HG02840 (cell line): ENCODE measurements around the gene SMKR1.
"Not testable (repeated sequence)": the region's sequence is repeated elsewhere in the genome, so short reads cannot be mapped to it uniquely, and the experiment has no call there.

Experiments used
- ATAC-seq: cut with Tn5 transposase; IDR thresholded peaks from one replicate; pipeline ENCODE4 v1.9.1; 2021; ENCODE audit warnings: mild to moderate bottlenecking, moderate library complexity, moderate number of reproducible peaks; ENCODE audit not compliant: unreplicated experiment, low FRiP score

Gene SMKR1

GRCh38 chr7:129481376-129481775, 21.0 kb upstream of the SMKR1 start:
- not testable (repeated sequence) for ATAC-seq

GRCh38 chr7:129482781-129483180, 19.6 kb upstream of the SMKR1 start:
- no peak for ATAC-seq

DNA sequence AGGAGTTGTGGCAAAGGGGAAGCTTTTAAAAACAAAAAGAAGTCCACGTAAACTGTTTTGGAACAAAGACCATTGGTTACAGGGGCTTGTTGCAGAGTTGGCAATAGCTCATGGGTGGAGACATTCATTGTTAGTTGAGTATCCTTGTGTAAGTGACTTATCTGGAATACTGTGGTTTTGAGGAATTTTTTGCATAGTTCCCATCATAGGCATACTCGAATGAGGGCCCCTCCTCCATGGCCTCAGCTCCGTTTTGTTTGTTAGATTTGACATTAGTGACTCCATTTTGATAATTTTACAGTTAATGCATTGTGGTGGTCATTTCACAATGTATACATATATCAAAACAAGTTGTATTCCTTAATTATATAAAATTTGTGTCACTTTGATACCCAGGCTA, 12.8 kb upstream of the SMKR1 start:
- ATAC-seq: no peak

DNA sequence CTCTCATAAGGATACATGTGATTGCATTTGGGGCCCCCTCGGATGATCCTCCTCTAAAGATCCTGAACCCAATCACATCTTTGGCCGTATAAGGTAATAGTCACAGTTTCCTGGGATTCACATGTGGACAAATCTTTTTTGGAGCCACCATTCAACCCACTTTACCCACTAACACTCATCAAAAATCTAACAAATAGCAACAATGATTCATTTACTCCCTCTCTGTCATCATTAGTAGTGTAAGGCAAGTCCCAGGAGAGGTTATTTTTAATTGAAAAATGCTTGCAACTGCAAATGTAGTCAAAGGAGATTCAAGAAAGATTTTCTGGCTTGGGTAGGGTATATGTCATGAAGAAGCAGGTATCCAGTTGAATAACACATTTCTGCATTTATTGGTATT, 9.9 kb upstream of the SMKR1 start:
- ATAC-seq: no peak

DNA sequence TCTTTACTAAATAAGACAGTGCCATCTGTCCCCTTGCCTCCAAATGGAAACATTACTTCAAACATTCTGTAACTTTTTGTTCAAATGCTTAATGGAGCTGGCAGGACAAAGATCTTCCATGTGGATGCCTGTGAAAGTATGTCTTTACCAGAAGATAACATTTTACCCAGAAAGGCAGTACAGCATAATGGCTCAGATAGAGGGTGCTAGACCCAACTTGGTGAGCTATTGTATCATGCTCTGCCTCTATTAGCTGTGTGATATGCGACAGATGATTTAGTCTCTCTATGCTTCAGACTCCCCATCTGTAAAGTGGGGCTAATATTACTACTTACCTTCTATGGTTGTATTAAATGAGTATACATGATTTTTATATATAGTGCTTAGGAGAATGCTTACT, 8.8 kb upstream of the SMKR1 start:
- no peak for ATAC-seq

DNA sequence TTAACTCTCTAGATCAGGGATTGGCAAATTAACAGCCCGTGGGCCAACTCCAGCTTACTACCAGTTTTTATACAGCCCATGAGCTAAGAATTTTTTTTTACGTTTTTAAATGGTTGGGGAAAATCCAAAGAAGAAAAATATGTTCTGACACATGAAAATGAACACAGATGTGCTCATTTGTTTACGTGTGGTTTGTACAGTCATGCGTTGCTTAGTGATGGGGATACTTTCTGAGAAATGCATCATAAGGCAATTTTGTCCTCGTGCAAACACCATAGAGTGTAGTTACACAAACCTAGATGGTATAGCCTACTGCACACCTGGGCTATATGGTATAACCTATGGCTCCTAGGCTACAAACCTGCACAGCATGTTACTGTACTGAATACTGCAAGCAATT, 8.3 kb upstream of the SMKR1 start:
- ATAC-seq: peak; percentile 84

GRCh38 chr7:129495987-129496386, 6.3 kb upstream of the SMKR1 start:
- ATAC-seq: no peak

DNA sequence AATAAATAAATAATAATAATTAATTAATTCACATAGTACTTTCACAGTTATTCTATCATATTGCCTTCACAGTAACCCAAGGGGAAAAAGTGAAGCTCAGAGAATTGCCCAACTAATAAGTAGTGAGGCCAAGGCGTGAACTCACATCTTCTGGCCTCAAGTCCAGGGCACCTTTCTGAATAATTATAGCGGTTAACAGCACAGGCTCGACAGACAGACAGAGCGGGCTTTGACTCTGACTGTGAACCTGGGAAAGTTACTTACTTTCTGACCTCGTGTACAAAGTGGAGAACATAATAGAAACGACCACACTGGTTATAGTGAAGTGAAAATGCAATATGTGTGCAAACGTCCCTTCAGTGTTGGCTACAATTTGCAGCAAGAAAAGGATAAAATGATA, 5.7 kb upstream of the SMKR1 start:
- no peak for ATAC-seq

- ATAC-seq: no peak
These were observed 5.2 kb upstream of the SMKR1 start for GRCh38 chr7:129497156-129497555.

- ATAC-seq: no peak
These were observed 4.3 kb upstream of the SMKR1 start for GRCh38 chr7:129498021-129498420.

- no peak for ATAC-seq
These were observed 2.3 kb upstream of the SMKR1 start for GRCh38 chr7:129499999-129500398.

- ATAC-seq: peak; percentile 7
These were observed 666 bp downstream of the SMKR1 start for GRCh38 chr7:129502708-129503685.

GRCh38 chr7:129503725-129504124, 1.4 kb downstream of the SMKR1 start:
- no peak for ATAC-seq

DNA sequence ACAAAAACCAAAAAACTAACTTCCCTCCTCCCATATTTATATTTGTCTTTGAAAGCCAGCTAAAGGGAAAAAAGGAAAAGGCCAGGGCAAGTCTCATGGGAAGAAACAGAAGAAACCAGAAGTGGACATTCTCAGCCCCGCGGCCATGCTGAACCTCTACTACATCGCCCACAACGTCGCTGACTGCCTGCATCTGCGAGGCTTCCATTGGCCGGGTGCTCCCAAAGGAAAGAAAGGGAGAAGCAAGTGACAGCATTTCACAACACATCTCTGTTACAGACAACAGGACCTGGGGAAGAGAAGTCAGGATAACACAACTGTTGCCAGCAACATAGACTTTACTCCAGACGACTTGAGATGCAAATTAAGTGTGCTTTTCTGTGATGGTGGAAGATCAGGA, 9.9 kb downstream of the SMKR1 start:
- ATAC-seq: no peak

- no peak for ATAC-seq
These were observed 11.2 kb downstream of the SMKR1 start for GRCh38 chr7:129513546-129513945.

GRCh38 chr7:129514683-129515082, 12.4 kb downstream of the SMKR1 start:
- ATAC-seq: no peak

- ATAC-seq: no peak
These were observed 13.1 kb downstream of the SMKR1 start for GRCh38 chr7:129515381-129515780.

- no peak for ATAC-seq
These were observed 15.6 kb downstream of the SMKR1 start for GRCh38 chr7:129517931-129518330.

DNA sequence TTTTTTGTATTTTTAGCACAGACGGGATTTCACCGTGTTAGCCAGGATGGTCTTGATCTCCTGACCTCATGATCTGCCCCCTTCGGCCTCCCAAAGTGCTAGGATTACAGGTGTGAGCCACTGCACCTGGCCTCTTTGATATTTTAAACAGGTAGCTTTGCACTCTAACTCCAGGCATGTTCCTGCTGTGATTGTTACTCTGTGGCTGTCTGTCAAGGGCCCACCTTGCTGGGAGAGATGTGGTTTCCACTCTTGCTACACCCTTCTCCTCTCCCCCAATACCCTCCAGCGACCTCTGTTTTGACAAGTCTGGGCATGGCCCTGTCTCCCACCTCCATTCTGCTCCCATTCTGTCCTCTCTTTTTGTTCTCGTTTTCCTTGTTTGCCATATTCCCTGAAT, 17.1 kb downstream of the SMKR1 start:
- ATAC-seq: no peak

DNA sequence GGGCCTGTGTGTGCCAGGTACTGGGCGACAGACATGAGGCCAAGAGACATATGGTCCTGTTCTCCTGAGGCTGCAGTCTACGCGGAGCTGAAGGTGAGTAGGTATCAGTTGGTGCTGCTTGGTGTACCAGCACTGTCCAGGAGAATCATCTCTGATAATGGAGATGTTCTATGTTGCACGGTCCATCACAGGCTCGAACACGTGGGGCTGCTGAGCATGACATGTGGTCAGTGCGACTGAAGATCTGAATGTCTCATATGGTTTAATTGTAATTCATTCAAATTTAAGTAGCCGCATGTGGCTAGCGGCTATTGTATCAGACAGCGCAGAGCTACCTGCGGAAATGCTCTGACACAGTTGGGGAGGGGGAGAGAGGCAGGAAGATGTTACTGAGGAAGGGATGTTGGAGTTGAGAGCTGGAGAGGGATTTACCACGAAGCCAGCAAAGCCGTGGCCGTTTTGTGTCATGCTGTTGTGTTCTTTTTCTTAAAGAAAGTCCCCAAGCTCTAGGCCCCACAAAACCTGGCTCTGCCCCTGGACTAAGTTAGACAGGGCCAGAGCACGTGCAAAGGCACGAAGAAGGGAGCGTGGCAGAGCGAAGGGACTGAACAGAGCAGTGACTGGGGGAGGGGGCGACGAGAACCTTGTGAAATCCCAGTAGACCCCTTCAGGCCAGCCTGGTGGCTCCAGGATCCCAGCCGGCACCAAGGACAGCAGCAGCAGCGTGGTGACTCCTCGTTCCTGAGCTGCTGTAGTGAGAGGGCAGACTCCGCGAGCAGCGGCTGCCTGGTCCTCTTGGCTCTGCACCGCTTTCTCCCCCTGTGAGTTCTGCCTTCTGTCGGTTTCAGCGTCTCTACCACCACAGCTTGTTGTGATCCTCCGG, 20.0 kb downstream of the SMKR1 start:
- no peak for ATAC-seq

DNA sequence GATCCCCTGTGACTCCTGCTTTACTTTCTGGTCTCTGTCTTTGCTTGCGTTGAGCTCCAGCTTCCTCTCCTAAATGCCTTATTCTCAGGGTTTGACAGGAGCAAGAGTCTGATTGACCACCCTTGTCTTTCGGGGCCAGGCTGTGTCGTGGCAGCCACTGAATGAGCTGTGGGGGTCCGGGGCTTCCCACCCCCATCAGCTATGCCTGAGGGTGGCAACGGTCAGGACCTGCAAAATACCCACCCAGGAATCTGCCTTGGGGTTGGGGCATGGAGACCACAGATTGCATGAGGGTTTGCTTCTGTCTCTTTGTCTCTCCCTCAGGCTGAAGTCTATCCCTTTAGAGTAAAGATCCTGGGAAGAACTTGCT, 20.6 kb downstream of the SMKR1 start:
- ATAC-seq: no peak
